Mucosa of stomach (tissue), 1 donor: ENCODE data around the gene IZUMO4.

Experiments used
- H3K27me3 ChIP-seq: one replicate; pipeline ENCODE4 v1.7.0; 2013; ENCODE audit warnings: mild to moderate bottlenecking, low read length; ENCODE audit not compliant: control insufficient read depth, insufficient read depth
- H3K36me3 ChIP-seq: one replicate; pipeline ENCODE4 v1.7.0; 2013; ENCODE audit warnings: low read length; ENCODE audit not compliant: control insufficient read depth, insufficient read depth
- H3K4me1 ChIP-seq: one replicate; pipeline ENCODE4 v1.7.0; 2013; ENCODE audit warnings: mild to moderate bottlenecking, low read length; ENCODE audit not compliant: control insufficient read depth, insufficient read depth
- H3K4me3 ChIP-seq: one replicate; pipeline ENCODE4 v1.7.0; 2013; ENCODE audit warnings: low read length
- H3K9ac ChIP-seq: one replicate; pipeline ENCODE4 v1.7.0; 2013; ENCODE audit warnings: mild to moderate bottlenecking, low read length, moderate library complexity
- H3K9me3 ChIP-seq: one replicate; pipeline ENCODE4 v1.7.0; 2013; ENCODE audit warnings: mild to moderate bottlenecking, low read length, moderate library complexity; ENCODE audit not compliant: control insufficient read depth
- donor health status: Pancreatic carcinoma.

IZUMO4 gene

GRCh38 chr19:2062389-2062729 is 34.4 kb upstream of the IZUMO4 start:
- Histone ChIP-seq H3K36me3 (no peaks in the 10 kb centered on the region), H3K27me3 (no peaks in the 10 kb centered on the region), H3K9me3 (no peaks in the 10 kb centered on the region), H3K4me3 (peak overlapping the region; percentile 96), H3K9ac (peak overlapping the region; percentile 89), H3K4me1 (peaks cover 70% of the 10 kb centered on the region)

- no peaks in the 10 kb centered on the region for H3K36me3 ChIP-seq
- H3K9me3 ChIP-seq, result no peaks in the 10 kb centered on the region
- H3K4me3 ChIP-seq, result no peak overlapping the region
- H3K9ac ChIP-seq, result peak overlapping the region; percentile 89
- H3K4me1 ChIP-seq, result peaks cover 66% of the 10 kb centered on the region
- H3K27me3 ChIP-seq, result no peaks in the 10 kb centered on the region
Observed at GRCh38 chr19:2062770-2063169, 33.9 kb upstream of the IZUMO4 start.

DNA sequence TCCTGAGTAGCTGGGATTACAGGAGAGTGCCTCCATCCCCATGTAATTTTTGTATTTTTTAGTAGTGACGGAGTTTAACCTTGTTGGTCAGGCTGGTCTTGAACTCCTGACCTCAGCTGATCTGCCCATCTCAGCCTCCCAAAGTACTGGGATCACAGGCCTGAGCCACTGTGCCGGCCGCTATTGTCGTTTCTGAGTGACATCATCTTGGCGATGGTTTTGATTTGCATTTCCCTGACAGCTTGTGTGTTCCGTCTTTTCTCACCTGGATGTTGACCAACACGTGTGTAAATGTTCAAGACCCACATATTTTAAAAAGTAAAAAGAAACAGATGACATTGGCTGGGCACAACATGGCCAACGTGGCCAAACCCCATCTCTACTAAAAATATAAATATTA is 32.9 kb upstream of the IZUMO4 start:
- no peaks in the 10 kb centered on the region for H3K9me3 ChIP-seq
- peaks cover 55% of the 10 kb centered on the region for H3K4me1 ChIP-seq
- no peaks in the 10 kb centered on the region for H3K36me3 ChIP-seq
- no peak overlapping the region for H3K4me3 ChIP-seq
- H3K9ac ChIP-seq, result no peak overlapping the region
- no peaks in the 10 kb centered on the region for H3K27me3 ChIP-seq

GRCh38 chr19:2064395-2064787 is 32.3 kb upstream of the IZUMO4 start:
- Histone ChIP-seq H3K27me3 (no peaks in the 10 kb centered on the region), H3K9ac (peak overlapping the region; percentile 14), H3K36me3 (no peaks in the 10 kb centered on the region), H3K4me1 (peaks cover 53% of the 10 kb centered on the region), H3K4me3 (no peak overlapping the region), H3K9me3 (no peaks in the 10 kb centered on the region)

GRCh38 chr19:2064788-2065524 is 31.8 kb upstream of the IZUMO4 start:
- Histone ChIP-seq H3K9ac (peak overlapping the region; percentile 14), H3K36me3 (no peaks in the 10 kb centered on the region), H3K9me3 (no peaks in the 10 kb centered on the region), H3K4me1 (peaks cover 53% of the 10 kb centered on the region), H3K4me3 (no peak overlapping the region), H3K27me3 (no peaks in the 10 kb centered on the region)

DNA sequence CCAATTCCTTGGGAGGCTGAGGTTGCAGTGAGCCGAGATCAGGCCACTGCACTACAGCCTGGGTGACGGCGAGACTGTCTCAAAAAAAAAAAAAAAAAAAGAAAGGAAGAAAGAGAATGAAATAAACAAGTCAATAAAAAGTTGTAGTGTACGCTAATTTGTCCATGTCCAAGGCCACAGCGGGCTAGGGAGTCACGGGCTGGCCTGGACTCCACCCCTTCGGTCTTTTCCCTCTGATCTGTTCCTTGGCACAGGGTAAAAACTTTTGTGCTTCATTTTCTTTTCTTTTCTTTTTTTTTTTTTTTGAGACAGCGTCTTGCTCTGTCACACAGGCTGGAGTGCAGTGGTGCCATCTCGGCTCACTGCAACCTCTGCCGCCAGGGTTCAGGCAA is 26.3 kb upstream of the IZUMO4 start:
- Histone ChIP-seq H3K9ac (no peak overlapping the region), H3K4me3 (no peak overlapping the region), H3K4me1 (peaks cover 11% of the 10 kb centered on the region), H3K36me3 (peaks cover 4% of the 10 kb centered on the region), H3K9me3 (no peaks in the 10 kb centered on the region), H3K27me3 (no peaks in the 10 kb centered on the region)

DNA sequence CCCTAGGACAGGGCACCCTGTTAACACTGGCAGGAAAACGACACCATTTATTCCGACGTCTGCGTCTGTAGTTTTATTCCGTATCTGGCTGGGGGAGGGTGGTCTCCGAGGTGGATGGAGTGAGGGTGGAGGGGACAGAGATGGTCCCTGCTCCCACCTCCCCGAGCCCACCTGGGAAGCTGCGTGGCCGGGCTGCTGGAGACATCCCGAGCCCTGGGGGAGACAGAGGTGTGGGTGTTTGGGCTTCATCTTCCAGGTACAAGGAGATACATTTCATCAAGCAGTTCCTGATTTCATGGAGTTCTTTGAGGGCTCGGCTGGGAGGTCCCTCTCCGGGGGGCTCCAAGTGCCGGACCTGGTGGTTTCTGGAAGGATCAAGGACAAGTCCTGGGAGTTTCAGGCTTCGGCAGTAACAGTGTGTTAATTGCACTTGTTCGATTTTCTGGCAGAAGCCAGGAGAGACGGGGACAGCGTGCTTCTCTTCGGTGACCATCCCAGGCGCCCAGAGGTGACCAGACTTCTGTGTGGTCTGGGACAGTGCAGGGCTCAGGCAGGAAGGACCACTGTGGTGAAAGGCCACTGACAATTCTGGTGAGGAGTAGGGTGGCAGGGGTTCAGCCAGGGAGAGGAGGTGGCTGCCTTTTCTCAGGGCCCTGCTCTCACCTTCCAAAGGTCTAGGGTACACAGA is 25.6 kb upstream of the IZUMO4 start:
- Histone ChIP-seq H3K27me3 (no peaks in the 10 kb centered on the region), H3K4me1 (peaks cover 9% of the 10 kb centered on the region), H3K9ac (no peak overlapping the region), H3K4me3 (no peak overlapping the region), H3K9me3 (no peaks in the 10 kb centered on the region), H3K36me3 (peaks cover 4% of the 10 kb centered on the region)

DNA sequence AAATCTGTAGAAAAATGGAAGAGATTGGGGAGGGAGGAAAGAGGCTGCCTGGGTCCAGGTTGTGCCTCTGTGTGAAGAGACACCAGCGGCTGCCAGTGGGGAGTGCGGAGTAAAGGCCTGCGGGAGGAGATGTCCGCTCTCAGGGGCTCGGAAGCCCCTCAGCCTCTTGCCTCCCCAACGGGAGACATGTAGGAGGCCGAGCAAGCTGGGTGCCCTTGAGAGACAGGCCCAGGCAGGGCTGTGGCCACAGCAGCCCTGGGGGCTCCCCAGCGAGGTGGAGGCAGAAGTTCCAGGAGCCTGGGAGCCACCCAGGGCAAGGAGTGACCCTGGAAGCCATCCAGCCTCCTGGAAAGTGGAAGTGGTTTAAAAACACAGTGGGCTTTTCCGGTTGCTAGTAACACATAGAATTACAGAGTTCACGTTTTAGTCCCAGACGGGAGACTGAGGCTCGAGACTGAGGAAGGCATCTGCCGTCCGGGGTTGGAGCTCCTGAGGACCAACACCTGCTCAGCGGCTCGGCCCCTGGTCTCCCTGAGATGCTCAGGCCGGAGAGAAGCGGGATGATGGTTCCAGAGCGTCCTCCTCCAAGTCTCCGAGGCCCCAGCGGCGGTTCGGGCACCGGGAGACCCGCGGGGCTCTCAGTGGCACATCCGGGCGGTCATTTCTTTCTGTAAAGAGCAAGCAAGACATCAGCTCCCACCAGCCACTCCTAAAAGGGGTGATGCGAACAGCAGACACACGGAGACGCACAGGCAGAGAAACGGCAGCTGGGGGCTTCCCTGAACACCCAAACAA is 23.8 kb upstream of the IZUMO4 start:
- H3K27me3 ChIP-seq, result no peaks in the 10 kb centered on the region
- no peaks in the 10 kb centered on the region for H3K9me3 ChIP-seq
- H3K36me3 ChIP-seq, result peaks cover 4% of the 10 kb centered on the region
- H3K4me1 ChIP-seq, result peaks cover 9% of the 10 kb centered on the region
- no peak overlapping the region for H3K4me3 ChIP-seq
- H3K9ac ChIP-seq, result no peak overlapping the region

DNA sequence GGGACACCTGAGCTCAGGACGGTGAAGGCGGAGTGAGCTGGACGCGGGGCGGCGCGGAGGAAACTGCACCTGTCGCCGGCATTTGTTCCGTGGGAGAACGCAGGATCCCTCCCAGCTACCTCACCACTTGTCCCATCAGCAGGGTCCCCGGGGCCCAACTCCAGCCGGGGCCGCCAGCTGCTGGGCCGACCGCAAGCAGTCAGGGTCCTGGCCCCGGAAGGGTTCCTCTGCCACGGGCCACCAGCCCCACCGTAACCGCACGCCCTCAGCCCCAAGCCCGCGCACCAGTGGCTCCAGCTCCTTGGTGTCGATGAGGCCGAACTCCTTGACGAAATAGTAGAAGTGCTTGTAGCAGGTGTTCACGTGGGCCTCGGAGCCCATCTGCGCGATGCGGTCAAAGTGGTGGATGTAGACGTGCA is 20.2 kb upstream of the IZUMO4 start:
- Histone ChIP-seq H3K27me3 (no peaks in the 10 kb centered on the region), H3K9me3 (no peaks in the 10 kb centered on the region), H3K4me1 (no peaks in the 10 kb centered on the region), H3K36me3 (peaks cover 4% of the 10 kb centered on the region), H3K9ac (no peak overlapping the region), H3K4me3 (no peak overlapping the region)

GRCh38 chr19:2077398-2077797 is 19.3 kb upstream of the IZUMO4 start:
- Histone ChIP-seq H3K4me1 (no peaks in the 10 kb centered on the region), H3K36me3 (peaks cover 4% of the 10 kb centered on the region), H3K27me3 (no peaks in the 10 kb centered on the region), H3K9ac (no peak overlapping the region), H3K4me3 (no peak overlapping the region), H3K9me3 (no peaks in the 10 kb centered on the region)

DNA sequence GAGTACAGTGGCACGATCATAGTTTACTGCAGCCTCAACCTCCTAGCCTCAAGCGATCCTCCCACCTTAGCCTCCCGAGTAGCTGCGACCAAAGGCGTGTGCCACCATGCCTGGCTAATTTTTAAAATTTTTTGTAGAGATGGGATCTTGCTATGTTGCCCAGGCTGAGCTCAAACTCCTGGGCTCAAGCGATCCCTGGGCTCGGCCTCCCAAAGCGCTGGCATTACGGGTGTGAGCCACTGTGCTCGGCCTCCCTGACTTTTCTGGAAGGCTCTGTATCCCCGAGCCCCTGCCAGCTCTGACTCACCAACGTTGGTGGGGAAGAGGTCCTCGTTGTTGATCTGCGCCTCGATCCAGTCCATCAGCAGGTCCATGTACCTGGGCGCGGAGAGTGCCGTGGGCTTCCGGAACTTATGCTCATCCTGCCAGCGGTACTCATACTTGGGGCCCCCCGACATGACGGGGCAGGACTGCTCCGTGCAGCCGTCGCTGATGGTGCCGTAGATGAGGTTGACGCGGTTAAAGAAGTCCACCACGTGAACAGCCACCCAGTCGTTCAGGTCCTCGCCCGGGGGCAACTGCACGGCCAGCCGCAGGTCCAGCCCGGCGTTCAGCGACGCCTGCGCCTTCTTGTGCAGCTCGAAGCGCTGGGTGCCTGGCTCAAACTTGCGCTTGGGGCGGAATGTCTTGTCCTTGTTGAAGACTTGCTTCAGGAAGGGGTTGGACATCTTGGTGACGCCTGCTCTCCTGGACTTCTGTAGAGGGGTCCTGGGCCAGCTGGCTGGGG is 18.7 kb upstream of the IZUMO4 start:
- H3K27me3 ChIP-seq, result no peaks in the 10 kb centered on the region
- H3K9me3 ChIP-seq, result no peaks in the 10 kb centered on the region
- H3K4me1 ChIP-seq, result no peaks in the 10 kb centered on the region
- no peak overlapping the region for H3K4me3 ChIP-seq
- H3K9ac ChIP-seq, result no peak overlapping the region
- H3K36me3 ChIP-seq, result peaks cover 4% of the 10 kb centered on the region
